Kidney (tissue), 14 donors: ENCODE data around the gene EHF. TPM values are rescaled to one million over a fixed set of nuclear protein-coding genes. Genes with fewer than 3 reads are reported as not detected.

Experiments used
- DNase-seq, 5 donors: peaks; one replicate each; pipeline ENCODE4 v3.0.0-alpha.2; 2013 to 2020
- FAIRE-seq: peaks from 2 replicates; lab custom pipeline; 2012; peaks lifted over from hg19 to GRCh38; lab: Jason Lieb, UNC
- H3K27ac ChIP-seq, 2 donors: one replicate each; pipeline ENCODE4 v1.7.0; 2013; ENCODE audit warnings: low read depth in 2 of 2, low read length in 2 of 2, inconsistent platforms in 1 of 2
- H3K27me3 ChIP-seq: one replicate; pipeline ENCODE4 v1.7.1; 2013; ENCODE audit warnings: low read length, inconsistent platforms; ENCODE audit not compliant: control insufficient read depth, insufficient read depth
- H3K36me3 ChIP-seq, 3 donors: one replicate each; pipeline versions ENCODE4 v1.7.0 to v1.7.1; 2013; ENCODE audit warnings: low read length in 3 of 3, control low read depth in 1 of 3, inconsistent platforms in 1 of 3; ENCODE audit not compliant: insufficient read depth in 3 of 3, control insufficient read depth in 2 of 3
- H3K4me1 ChIP-seq, 3 donors: one replicate each; pipeline versions ENCODE4 v1.7.0 to v1.7.1; 2013; ENCODE audit warnings: low read length in 3 of 3, inconsistent platforms in 1 of 3, low read depth in 1 of 3; ENCODE audit not compliant: control insufficient read depth in 2 of 3, insufficient read depth in 2 of 3
- H3K4me3 ChIP-seq, 3 donors: one replicate each; pipeline versions ENCODE4 v1.7.0 to v1.8.1; 2013; ENCODE audit warnings: low read length in 3 of 3, control low read depth in 1 of 3, inconsistent platforms in 1 of 3
- H3K9ac ChIP-seq, 3 donors: one replicate each; pipeline versions ENCODE4 v1.7.0 to v1.7.1; 2013; ENCODE audit warnings: low read length in 3 of 3, control low read depth in 1 of 3, inconsistent platforms in 1 of 3
- H3K9me3 ChIP-seq, 3 donors: one replicate each; pipeline versions ENCODE4 v1.7.0 to v1.7.1; 2013; ENCODE audit warnings: low read length in 3 of 3, control low read depth in 1 of 3, inconsistent platforms in 1 of 3; ENCODE audit not compliant: control insufficient read depth in 2 of 3, insufficient read depth in 1 of 3
- CTCF ChIP-seq: IDR thresholded peaks from 3 replicates; pipeline ENCODE4 v1.5.1; 2012; ENCODE audit warnings: mild to moderate bottlenecking, moderate library complexity, borderline replicate concordance; ENCODE audit not compliant: insufficient read depth; ENCODE audit errors: extremely low read depth
- intact Hi-C: fragments of 100-400 bp; cut with DNase I; formaldehyde crosslinking; loops from one replicate; pipeline ENCODE4 v1.11.1; 2022
- polyA plus RNA-seq: library from polyadenylated mRNA; stranded (reverse); fragments of 350-450 nt; fragmentation: Illumina TruSeq; extraction: RNeasy Lipid Tissue Mini Kit (QIAGEN cat#74804); gene quantifications from one replicate; pipeline ENCODE4 v1.2.3, GENCODE V29; 2014; ENCODE audit warnings: low read depth, low replicate concordance; ENCODE audit not compliant: insufficient read depth
- total RNA-seq: library from RNA; stranded (reverse); fragmentation: NEBNext Ultra II Directional; extraction: Animal tissue kit (Norgen Biotek cat#: 25700); gene quantifications from one replicate; pipeline ENCODE4 v1.2.1, GENCODE V29; 2021
- donor health status: control.
- donor health status: control.
- donor health status: control.
- donor health status: control.
- donor health status: control.
- donor health status: DM: yes; HTN: yes; CAD: no.
- donor health status: Normal renal cell carcinoma (clear cell type).

Gene EHF
- total and polyA plus RNA-seq, 2 donors from 2014 or later, result 4.7 to 65.5 TPM

- Histone ChIP-seq H3K4me1 (peaks cover 0 to 12% (median 0%) of the 10 kb centered on the region in 3 donors), H3K36me3 (no peaks in the 10 kb centered on the region), H3K9ac (no peak overlapping the region), H3K9me3 (no peaks in the 10 kb centered on the region), H3K27me3 (no peaks in the 10 kb centered on the region), H3K27ac (peak overlapping the region; percentile 8 to 22), H3K4me3 (peak overlapping the region in 2 of 3 donors; percentile 4 to 26)
- intact Hi-C loops, result no loop called here
- TF ChIP-seq CTCF, result no peak
- FAIRE-seq (no peak), DNase-seq (no peak)
Measured at GRCh38 chr11:34643311-34643710, 22.4 kb downstream of the EHF start.

- H3K9me3 ChIP-seq, result no peaks in the 10 kb centered on the region
- no peaks in the 10 kb centered on the region for H3K36me3 ChIP-seq
- intact Hi-C loops, result no loop called here
- no peak for DNase-seq
- no peak overlapping the region for H3K9ac ChIP-seq
- H3K27ac ChIP-seq, result peak overlapping the region; percentile 22 to 32
- no peaks in the 10 kb centered on the region for H3K27me3 ChIP-seq
- TF ChIP-seq CTCF, result no peak
- peaks cover 0 to 12% (median 0%) of the 10 kb centered on the region in 3 donors for H3K4me1 ChIP-seq
- peak overlapping the region in 1 of 3 donors; percentile 4 for H3K4me3 ChIP-seq
- no peak for FAIRE-seq
Measured at GRCh38 chr11:34643846-34644245, 23.0 kb downstream of the EHF start.

- no peak for TF ChIP-seq CTCF
- Histone ChIP-seq H3K4me1 (peaks cover 0 to 6% (median 0%) of the 10 kb centered on the region in 3 donors), H3K9ac (no peak overlapping the region), H3K9me3 (no peaks in the 10 kb centered on the region), H3K27ac (no peak overlapping the region), H3K27me3 (no peaks in the 10 kb centered on the region), H3K4me3 (no peak overlapping the region), H3K36me3 (no peaks in the 10 kb centered on the region)
- FAIRE-seq, result no peak
- no peak for DNase-seq
- intact Hi-C loops, result no loop called here
Measured at GRCh38 chr11:34644669-34645406, 23.9 kb downstream of the EHF start.
